Activated T-helper 1 cell treated with anti-CD3 and anti-CD28 coated beads, Interleukin-2, amount 50 U/mL, for 16 hours (primary cell): ENCODE results near the gene FAM156A.
A peak's percentile ranks its signal among the peaks of the same experiment; 100 is the strongest.
"Not testable (repeated sequence)": the region's sequence is repeated elsewhere in the genome, so short reads cannot be mapped to it uniquely, and the experiment has no call there.

Experiments used
- DNase-seq, 2 donors: peaks; one replicate each; pipeline ENCODE4 v3.0.0-alpha.2; 2020; ENCODE audit warnings: low read depth in 1 of 2, low spot score in 1 of 2

Gene FAM156A

GRCh38 chrX:52966993-52967738, 8.8 kb upstream of the FAM156A start:
- DNase-seq = not testable (repeated sequence)

- DNase-seq = not testable (repeated sequence)
These were observed 643 bp upstream of the FAM156A start for GRCh38 chrX:52958961-52959360.

- DNase-seq = not testable (repeated sequence)
These were observed 8.4 kb downstream of the FAM156A start for GRCh38 chrX:52949884-52950283.

GRCh38 chrX:52949325-52949724, 9.0 kb downstream of the FAM156A start:
- DNase-seq = not testable (repeated sequence)

- not testable (repeated sequence) for DNase-seq
These were observed 10.1 kb downstream of the FAM156A start for GRCh38 chrX:52948265-52948664.

- not testable (repeated sequence) for DNase-seq
These were observed 10.8 kb downstream of the FAM156A start for GRCh38 chrX:52947501-52947900.

- not testable (repeated sequence) for DNase-seq
These were observed 12.4 kb downstream of the FAM156A start for GRCh38 chrX:52945838-52946494.

- not testable (repeated sequence) for DNase-seq
These were observed 16.6 kb downstream of the FAM156A start for GRCh38 chrX:52941728-52942127.

GRCh38 chrX:52940704-52941103, 17.6 kb downstream of the FAM156A start:
- not testable (repeated sequence) for DNase-seq

- not testable (repeated sequence) for DNase-seq
These were observed 22.9 kb downstream of the FAM156A start for GRCh38 chrX:52935470-52935784.

- peak; percentile 80 to 91 for DNase-seq
These were observed 23.4 kb downstream of the FAM156A start for GRCh38 chrX:52934704-52935469.

GRCh38 chrX:52933976-52934703, 24.2 kb downstream of the FAM156A start:
- no peak for DNase-seq

- no peak for DNase-seq
These were observed 25.1 kb downstream of the FAM156A start for GRCh38 chrX:52933213-52933612.

GRCh38 chrX:52930214-52930613, 28.1 kb downstream of the FAM156A start:
- DNase-seq = not testable (repeated sequence)

- no peak for DNase-seq
These were observed 34.5 kb downstream of the FAM156A start for GRCh38 chrX:52923781-52924241.

GRCh38 chrX:52914704-52915103, 43.6 kb downstream of the FAM156A start:
- DNase-seq = not testable (repeated sequence)

GRCh38 chrX:52913681-52914080, 44.6 kb downstream of the FAM156A start:
- DNase-seq = not testable (repeated sequence)

GRCh38 chrX:52909313-52909969, 48.9 kb downstream of the FAM156A start:
- not testable (repeated sequence) for DNase-seq

GRCh38 chrX:52907900-52908299, 50.4 kb downstream of the FAM156A start:
- DNase-seq = not testable (repeated sequence)

GRCh38 chrX:52907137-52907536, 51.2 kb downstream of the FAM156A start:
- DNase-seq = not testable (repeated sequence)
